ENCODE results near the gene RAX2.
A peak's percentile ranks its signal among the peaks of the same experiment; 100 is the strongest.

The RAX2 gene

GRCh38 chr19:3778104-3778867 is 6.3 kb upstream of the RAX2 start:
- no peak for DNase-seq (ENCODE audit: low spot score)

GRCh38 chr19:3776479-3777040 is 4.5 kb upstream of the RAX2 start:
- no peak for DNase-seq (ENCODE audit: low spot score)

- DNase-seq (ENCODE audit: low spot score) = no peak
Observed at GRCh38 chr19:3775831-3776230, 3.8 kb upstream of the RAX2 start.

- no peak for DNase-seq (ENCODE audit: low spot score)
Observed at GRCh38 chr19:3775374-3775711, 3.3 kb upstream of the RAX2 start.

- no peak for DNase-seq (ENCODE audit: low spot score)
Observed at GRCh38 chr19:3774621-3775373, 2.8 kb upstream of the RAX2 start.

GRCh38 chr19:3773814-3774515 is 1.9 kb upstream of the RAX2 start:
- no peak for DNase-seq (ENCODE audit: low spot score)

- DNase-seq (ENCODE audit: low spot score) = no peak
Observed at GRCh38 chr19:3771000-3771905, 775 bp downstream of the RAX2 start.

- no peak for DNase-seq (ENCODE audit: low spot score)
Observed at GRCh38 chr19:3770136-3770999, 1.7 kb downstream of the RAX2 start.

- no peak for DNase-seq (ENCODE audit: low spot score)
Observed at GRCh38 chr19:3769494-3769893, 2.5 kb downstream of the RAX2 start.

GRCh38 chr19:3768748-3769099 is 3.3 kb downstream of the RAX2 start:
- no peak for DNase-seq (ENCODE audit: low spot score)

- DNase-seq (ENCODE audit: low spot score) = no peak
Observed at GRCh38 chr19:3768015-3768747, 3.8 kb downstream of the RAX2 start.

GRCh38 chr19:3767050-3767449 is 5.0 kb downstream of the RAX2 start:
- no peak for DNase-seq (ENCODE audit: low spot score)

- DNase-seq (ENCODE audit: low spot score) = no peak
Observed at GRCh38 chr19:3766520-3766919, 5.5 kb downstream of the RAX2 start.

- peak; percentile 24 for DNase-seq (ENCODE audit: low spot score)
Observed at GRCh38 chr19:3765757-3766156, 6.3 kb downstream of the RAX2 start.

- DNase-seq (ENCODE audit: low spot score) = peak; percentile 94
Observed at GRCh38 chr19:3765121-3765520, 6.9 kb downstream of the RAX2 start.

GRCh38 chr19:3762501-3763459 is 9.2 kb downstream of the RAX2 start, which contains the start of gene MRPL54:
Gene MRPL54, plus strand, starts transcription at chr19:3762682. Its CDS starts 19 bp downstream, at chr19:3762701.
- peak; percentile 99 for DNase-seq (ENCODE audit: low spot score)

GRCh38 chr19:3762130-3762473 is 9.9 kb downstream of the RAX2 start:
- no peak for DNase-seq (ENCODE audit: low spot score)

GRCh38 chr19:3761382-3762129 is 10.5 kb downstream of the RAX2 start, which contains the start of gene APBA3:
Gene APBA3, minus strand, starts transcription at chr19:3761692. Its CDS starts 1,428 bp downstream, at chr19:3760264.
- peak; percentile 94 for DNase-seq (ENCODE audit: low spot score)

Measured in RKO (cell line).